Caco-2 (cell line): ENCODE data around the gene GAD1. TPM values are rescaled to one million over a fixed set of nuclear protein-coding genes. Genes with fewer than 3 reads are reported as not detected.
A peak's percentile ranks its signal among the peaks of the same experiment; 100 is the strongest.

Experiments used
- BruUV-seq: library from RNA; stranded (reverse); fragments of 400-500 nt; replicated peaks from 2 replicates; lab custom pipeline; 2021; lab: Mats Ljungman, UMichigan
- CTCF ChIA-PET: fragments of 300-600 bp; sonication (Branson Sonifier 250); formaldehyde crosslinking; loops from one replicate; lab custom pipeline; 2022; ENCODE audit warnings: antibody characterized with exemption; lab: Charles Lee
- POLR2A ChIA-PET: fragments of 300-600 bp; sonication (Branson Sonifier 250); formaldehyde crosslinking; loops from one replicate; lab custom pipeline; 2022; ENCODE audit warnings: antibody characterized with exemption; lab: Charles Lee
- DNase-seq, 2 experiments: peaks; one replicate each; pipeline versions ENCODE4 v3.0.0 to v3.0.0-alpha.2; 2020 to 2022
- H3K27me3 ChIP-seq: replicated peaks from 2 replicates; pipeline ENCODE4 v1.6.0; 2011; ENCODE audit warnings: low read length; ENCODE audit not compliant: control insufficient read depth, insufficient read depth
- H3K36me3 ChIP-seq: 2 replicates; pipeline ENCODE4 v1.5.1; 2011; ENCODE audit warnings: low read length; ENCODE audit not compliant: control insufficient read depth, insufficient read depth
- H3K4me1 ChIP-seq: fragments of 250-450 bp; sonication (Bioruptor Pico); 2 replicates; pipeline ENCODE4 v1.5.1; 2020; ENCODE audit warnings: mild to moderate bottlenecking
- H3K4me3 ChIP-seq: 2 replicates; pipeline ENCODE4 v1.5.1; 2011; ENCODE audit warnings: low read depth, mild to moderate bottlenecking, control low read depth, low read length
- H3K9me3 ChIP-seq: fragments of 250-450 bp; sonication (Bioruptor Pico); 2 replicates; pipeline ENCODE4 v1.5.1; 2020; ENCODE audit warnings: mild to moderate bottlenecking, moderate library complexity
- H3K27ac Mint-ChIP-seq: one replicate; pipeline ENCODE4 v1.8.0; 2022; ENCODE audit warnings: mixed read lengths; ENCODE audit not compliant: unreplicated experiment
- H3K27me3 Mint-ChIP-seq: one replicate; pipeline ENCODE4 v1.8.0; 2022; ENCODE audit warnings: mixed read lengths; ENCODE audit not compliant: insufficient read depth, unreplicated experiment
- H3K36me3 Mint-ChIP-seq: one replicate; pipeline ENCODE4 v1.8.0; 2022; ENCODE audit warnings: mild to moderate bottlenecking, mixed read lengths; ENCODE audit not compliant: insufficient read depth, unreplicated experiment
- H3K4me1 Mint-ChIP-seq: one replicate; pipeline ENCODE4 v1.8.0; 2022; ENCODE audit warnings: low read depth, mixed read lengths; ENCODE audit not compliant: unreplicated experiment
- H3K4me3 Mint-ChIP-seq: one replicate; pipeline ENCODE4 v1.8.0; 2022; ENCODE audit warnings: mild to moderate bottlenecking, moderate library complexity, mixed read lengths; ENCODE audit not compliant: unreplicated experiment
- H3K9me3 Mint-ChIP-seq: one replicate; pipeline ENCODE4 v1.8.0; 2022; ENCODE audit warnings: mixed read lengths; ENCODE audit not compliant: unreplicated experiment
- intact Hi-C: fragments of 100-400 bp; cut with micrococcal nuclease; formaldehyde crosslinking; loops from one replicate; pipeline ENCODE4 v1.10.0; 2022; ENCODE audit not compliant: unreplicated experiment
- total RNA-seq: library from RNA; stranded (reverse); gene quantifications from 2 replicates; pipeline ENCODE4 v1.2.3, GENCODE V29; 2022
- TF ChIP-seq, protein P1 (sequence below), 2 experiments: fragments of 200-600 bp in 1 of 2; IDR thresholded peaks; 1 replicate in 1 of 2; 2 replicates in 1 of 2; pipeline versions ENCODE4 v1.5.1 to v1.8.0; 2011 to 2022; ENCODE audit warnings: antibody characterized with exemption in 1 of 2, control low read depth in 1 of 2, inconsistent platforms in 1 of 2, low read depth in 1 of 2, low read length in 1 of 2, mild to moderate bottlenecking in 1 of 2, moderate library complexity in 1 of 2; ENCODE audit not compliant: insufficient read depth in 1 of 2, severe bottlenecking in 1 of 2, unreplicated experiment in 1 of 2

GAD1 gene
- total RNA-seq, 1 experiment from 2014 or later, result 14.7 TPM

DNA sequence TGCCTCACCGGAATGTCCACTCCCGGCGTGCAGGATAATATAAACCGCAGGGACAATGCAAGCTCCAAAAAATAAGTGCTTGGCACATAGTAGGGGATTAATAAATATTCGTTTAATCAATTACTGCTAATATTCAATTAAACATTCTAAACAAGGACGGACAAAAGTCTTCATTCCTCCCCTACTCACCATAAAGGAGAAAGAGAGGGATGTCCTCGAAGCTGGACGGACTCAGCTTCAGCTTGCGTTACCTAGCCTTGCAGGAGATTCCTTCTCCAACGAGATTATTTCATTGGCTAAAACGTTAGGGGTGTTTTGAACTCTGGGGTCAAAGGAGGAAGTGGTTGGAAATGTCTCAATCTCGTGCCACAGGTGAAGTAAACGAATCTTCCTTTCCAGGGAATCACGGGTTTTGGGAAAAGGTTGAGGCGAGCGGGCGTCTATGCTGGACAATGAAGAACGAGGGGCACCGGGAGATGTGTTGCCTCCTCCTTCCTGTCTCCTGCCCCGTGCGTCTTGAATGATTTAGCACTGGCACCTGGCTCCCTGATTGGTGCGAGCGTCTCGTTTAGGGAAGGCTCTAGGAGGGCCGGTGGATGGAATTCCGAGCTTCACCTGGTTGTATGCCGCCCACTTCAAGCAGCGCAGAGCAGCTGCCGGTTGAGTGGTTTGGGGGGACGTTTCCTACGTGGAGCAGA lies 2.0 kb upstream of the GAD1 start:
- DNase-seq, result no peak
- intact Hi-C loops, result loop anchor here (1.0 to 10.0 kb wide), 5 partner anchors 230 to 453 kb away; no protein-coding TSS in a partner anchor
- peaks cover 7% of the 10 kb centered on the region; the same call in 1 of the 2 replicates for H3K4me1 ChIP-seq
- no peaks in the 10 kb centered on the region for H3K36me3 Mint-ChIP-seq
- H3K27me3 ChIP-seq, result no peaks in the 10 kb centered on the region
- peaks cover 7% of the 10 kb centered on the region for H3K4me1 Mint-ChIP-seq
- H3K4me3 Mint-ChIP-seq, result peak overlapping the region; percentile 51
- BruUV-seq, result no TSS peak
- no peaks in the 10 kb centered on the region for H3K36me3 ChIP-seq
- TF ChIP-seq, protein P1, sequence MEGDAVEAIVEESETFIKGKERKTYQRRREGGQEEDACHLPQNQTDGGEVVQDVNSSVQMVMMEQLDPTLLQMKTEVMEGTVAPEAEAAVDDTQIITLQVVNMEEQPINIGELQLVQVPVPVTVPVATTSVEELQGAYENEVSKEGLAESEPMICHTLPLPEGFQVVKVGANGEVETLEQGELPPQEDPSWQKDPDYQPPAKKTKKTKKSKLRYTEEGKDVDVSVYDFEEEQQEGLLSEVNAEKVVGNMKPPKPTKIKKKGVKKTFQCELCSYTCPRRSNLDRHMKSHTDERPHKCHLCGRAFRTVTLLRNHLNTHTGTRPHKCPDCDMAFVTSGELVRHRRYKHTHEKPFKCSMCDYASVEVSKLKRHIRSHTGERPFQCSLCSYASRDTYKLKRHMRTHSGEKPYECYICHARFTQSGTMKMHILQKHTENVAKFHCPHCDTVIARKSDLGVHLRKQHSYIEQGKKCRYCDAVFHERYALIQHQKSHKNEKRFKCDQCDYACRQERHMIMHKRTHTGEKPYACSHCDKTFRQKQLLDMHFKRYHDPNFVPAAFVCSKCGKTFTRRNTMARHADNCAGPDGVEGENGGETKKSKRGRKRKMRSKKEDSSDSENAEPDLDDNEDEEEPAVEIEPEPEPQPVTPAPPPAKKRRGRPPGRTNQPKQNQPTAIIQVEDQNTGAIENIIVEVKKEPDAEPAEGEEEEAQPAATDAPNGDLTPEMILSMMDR (IDR thresholded peaks at IDR 0.05; ENCODE audit: insufficient read depth in 1 of 2, low read depth in 1 of 2, low read length in 1 of 2, severe bottlenecking in 1 of 2, unreplicated experiment in 1 of 2), result no peak
- H3K27ac Mint-ChIP-seq, result no peak overlapping the region
- no peaks in the 10 kb centered on the region for H3K9me3 Mint-ChIP-seq
- H3K27me3 Mint-ChIP-seq, result peaks cover 8% of the 10 kb centered on the region
- ChIA-PET POLR2A (no interaction called here), CTCF (interaction anchor here (0.9 to 2.3 kb wide), 8 partner anchors 51 to 578 kb away, joined by 3 to 10 read pairs (median 4); no protein-coding TSS in a partner anchor)
- no peak overlapping the region for H3K4me3 ChIP-seq
- no peaks in the 10 kb centered on the region for H3K9me3 ChIP-seq

DNA sequence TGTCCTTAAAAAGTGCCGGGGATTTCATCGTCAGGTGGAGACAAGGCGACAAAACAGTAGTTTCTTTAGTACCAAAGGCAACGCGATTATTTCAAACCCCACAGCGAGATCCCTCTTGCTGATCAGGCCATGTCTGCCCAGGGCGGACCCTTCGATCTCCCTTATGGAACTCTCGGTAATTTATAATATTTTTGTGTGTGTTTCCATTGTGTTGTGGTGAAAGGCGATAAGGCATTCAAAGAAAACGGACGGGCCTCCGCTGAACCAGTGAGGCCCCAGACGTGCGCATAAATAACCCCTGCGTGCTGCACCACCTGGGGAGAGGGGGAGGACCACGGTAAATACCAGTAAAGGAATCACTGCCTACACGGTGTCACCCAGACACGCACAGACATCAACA lies 1.4 kb upstream of the GAD1 start:
- intact Hi-C loops, result loop anchor here (1.0 to 10.0 kb wide), 4 partner anchors 231 to 454 kb away; no protein-coding TSS in a partner anchor
- Histone ChIP-seq H3K9me3 (no peaks in the 10 kb centered on the region), H3K4me3 (peak overlapping the region; percentile 76), H3K27me3 (no peaks in the 10 kb centered on the region), H3K4me1 (peaks cover 7% of the 10 kb centered on the region; the same call in 1 of the 2 replicates), H3K36me3 (no peaks in the 10 kb centered on the region)
- Mint-ChIP-seq H3K27ac (no peak overlapping the region), H3K36me3 (no peaks in the 10 kb centered on the region), H3K4me3 (peak overlapping the region; percentile 95), H3K9me3 (no peaks in the 10 kb centered on the region), H3K4me1 (peaks cover 7% of the 10 kb centered on the region), H3K27me3 (peaks cover 8% of the 10 kb centered on the region)
- POLR2A ChIA-PET, result no interaction called here
- TF ChIP-seq, protein P1 (IDR thresholded peaks at IDR 0.05; ENCODE audit: insufficient read depth in 1 of 2, low read depth in 1 of 2, low read length in 1 of 2, severe bottlenecking in 1 of 2, unreplicated experiment in 1 of 2), result no peak
- no peak for DNase-seq
- no TSS peak for BruUV-seq
- CTCF ChIA-PET, result interaction anchor here (0.6 to 2.5 kb wide), 18 partner anchors 10 to 579 kb away, joined by 3 to 13 read pairs (median 6); partner anchors contain the start of gene SP5

DNA sequence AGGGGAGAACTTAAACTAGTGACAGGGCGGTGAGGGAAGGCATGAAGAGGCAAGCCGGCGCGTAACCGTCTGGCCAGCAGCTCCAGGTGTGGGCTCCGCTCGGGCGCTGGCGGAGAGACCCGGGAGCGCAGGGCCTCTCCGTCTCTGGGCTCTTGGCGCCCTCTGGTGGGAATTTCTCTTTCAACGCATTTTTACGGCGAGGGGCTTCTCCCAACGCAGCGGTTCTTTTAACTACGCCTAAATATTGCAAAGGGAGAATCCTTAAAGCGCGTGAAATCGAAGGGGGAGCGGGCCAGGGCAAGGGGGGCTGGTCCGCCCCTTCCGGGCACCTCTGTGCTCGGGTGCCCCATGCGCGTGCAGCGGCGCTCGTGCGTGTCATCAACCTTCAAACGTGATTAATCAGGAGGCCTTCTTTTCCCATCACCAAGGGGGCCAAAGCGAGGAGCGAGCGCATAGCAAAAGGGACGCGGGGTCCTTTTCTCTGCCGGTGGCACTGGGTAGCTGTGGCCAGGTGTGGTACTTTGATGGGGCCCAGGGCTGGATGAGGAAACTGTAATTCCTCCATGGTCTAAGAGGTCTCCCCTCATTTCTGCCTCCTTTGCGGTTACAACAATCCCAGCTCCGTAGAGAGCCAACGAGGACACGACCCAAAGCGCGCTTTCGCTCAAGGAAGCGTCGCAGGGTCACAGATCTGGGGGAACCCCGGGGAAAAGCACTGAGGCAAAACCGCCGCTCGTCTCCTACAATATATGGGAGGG lies 762 bp upstream of the GAD1 start:
- TF ChIP-seq, protein P1 (IDR thresholded peaks at IDR 0.05; ENCODE audit: insufficient read depth in 1 of 2, low read depth in 1 of 2, low read length in 1 of 2, severe bottlenecking in 1 of 2, unreplicated experiment in 1 of 2), result peak; percentile 90 to 93
- Histone ChIP-seq H3K4me1 (peaks cover 7% of the 10 kb centered on the region; the same call in 1 of the 2 replicates), H3K9me3 (no peaks in the 10 kb centered on the region), H3K4me3 (peak overlapping the region; percentile 76), H3K36me3 (no peaks in the 10 kb centered on the region), H3K27me3 (no peaks in the 10 kb centered on the region)
- BruUV-seq, result no TSS peak
- Mint-ChIP-seq H3K27me3 (peaks cover 8% of the 10 kb centered on the region), H3K36me3 (no peaks in the 10 kb centered on the region), H3K27ac (no peak overlapping the region), H3K4me3 (peak overlapping the region; percentile 95), H3K9me3 (no peaks in the 10 kb centered on the region), H3K4me1 (peaks cover 7% of the 10 kb centered on the region)
- DNase-seq, result peak; percentile 81 to 89
- ChIA-PET POLR2A (no interaction called here), CTCF (interaction anchor here (0.6 to 2.5 kb wide), 28 partner anchors 9 to 705 kb away, joined by 3 to 13 read pairs (median 5); partner anchors contain the start of genes ERICH2 and SP5)
- intact Hi-C loops, result loop anchor here (1.0 to 10.0 kb wide), 6 partner anchors 57 to 492 kb away; no protein-coding TSS in a partner anchor
